ENCODE results near the gene ZHX3. TPM values are rescaled to one million over a fixed set of nuclear protein-coding genes. Genes with fewer than 3 reads are reported as not detected.

ZHX3 gene
- total and polyA plus RNA-seq, 2 of the 13 experiments (the other 11 are each of a cell fraction or from before 2014, with no cell fraction given): 8.4 to 11.7 TPM

GRCh38 chr20:41329435-41330342 is 12.2 kb upstream of the ZHX3 start (continued):
- TF ChIP-seq, protein P1, sequence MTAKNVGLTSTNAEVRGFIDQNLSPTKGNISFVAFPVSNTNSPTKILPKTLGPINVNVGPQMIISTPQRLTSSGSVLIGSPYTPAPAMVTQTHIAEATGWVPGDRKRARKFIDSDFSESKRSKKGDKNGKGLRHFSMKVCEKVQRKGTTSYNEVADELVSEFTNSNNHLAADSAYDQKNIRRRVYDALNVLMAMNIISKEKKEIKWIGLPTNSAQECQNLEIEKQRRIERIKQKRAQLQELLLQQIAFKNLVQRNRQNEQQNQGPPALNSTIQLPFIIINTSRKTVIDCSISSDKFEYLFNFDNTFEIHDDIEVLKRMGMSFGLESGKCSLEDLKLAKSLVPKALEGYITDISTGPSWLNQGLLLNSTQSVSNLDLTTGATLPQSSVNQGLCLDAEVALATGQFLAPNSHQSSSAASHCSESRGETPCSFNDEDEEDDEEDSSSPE (CRISPR knock-in tag; IDR thresholded peaks at IDR 0.05): peak; percentile 54
- TF ChIP-seq SIN3B (IDR thresholded peaks at IDR 0.05; ENCODE audit: low read length) (no peak), ZNF615 (CRISPR knock-in tag; IDR thresholded peaks at IDR 0.05; ENCODE audit: borderline replicate concordance) (no peak), ZNF589 (CRISPR knock-in tag; conservative IDR thresholded peaks at IDR 0.05) (peak; percentile 62; the same call in 1 of the 2 replicates), CHD4 (IDR thresholded peaks at IDR 0.05; ENCODE audit: borderline replicate concordance, low read length) (no peak), MLLT10 (CRISPR knock-in tag; IDR thresholded peaks at IDR 0.05) (no peak), FOXA3 (CRISPR knock-in tag; IDR thresholded peaks at IDR 0.05) (peak; percentile 12; the same call in 1 of the 2 replicates), ARNT2 (CRISPR knock-in tag; IDR thresholded peaks at IDR 0.05; ENCODE audit: low read depth) (peak; percentile 70), KAT7 (CRISPR knock-in tag; IDR thresholded peaks at IDR 0.05; ENCODE audit: borderline replicate concordance) (no peak), ZFP82 (CRISPR knock-in tag; IDR thresholded peaks at IDR 0.05; ENCODE audit: borderline replicate concordance) (no peak), SYNCRIP (IDR thresholded peaks at IDR 0.05; ENCODE audit: insufficient read depth, low read depth, low read length) (no peak), KLF12 (CRISPR knock-in tag; IDR thresholded peaks at IDR 0.05; ENCODE audit: borderline replicate concordance) (no peak), ZNF296 (CRISPR knock-in tag; conservative IDR thresholded peaks at IDR 0.05) (no peak), NBN (conservative IDR thresholded peaks at IDR 0.05) (no peak), XRCC5 (optimal IDR thresholded peaks at IDR 0.05; ENCODE audit: low read length) (no peak), MTF2 (CRISPR knock-in tag; IDR thresholded peaks at IDR 0.05; ENCODE audit: borderline replicate concordance) (no peak), ZBTB7B (CRISPR knock-in tag; IDR thresholded peaks at IDR 0.05) (peak; percentile 40; the same call in 1 of the 2 replicates), ZNF232 (CRISPR knock-in tag; IDR thresholded peaks at IDR 0.05; ENCODE audit: borderline replicate concordance) (0 out of 2 replicates have a peak, but pooled peaks have one; percentile 47), GABPB1 (CRISPR knock-in tag; IDR thresholded peaks at IDR 0.05) (0 out of 2 replicates have a peak, but pooled peaks have one; percentile 32), GFI1 (CRISPR knock-in tag; IDR thresholded peaks at IDR 0.05; ENCODE audit: borderline replicate concordance) (no peak), KLF6 (CRISPR knock-in tag; IDR thresholded peaks at IDR 0.05) (no peak)
- TF ChIP-seq, protein P2, sequence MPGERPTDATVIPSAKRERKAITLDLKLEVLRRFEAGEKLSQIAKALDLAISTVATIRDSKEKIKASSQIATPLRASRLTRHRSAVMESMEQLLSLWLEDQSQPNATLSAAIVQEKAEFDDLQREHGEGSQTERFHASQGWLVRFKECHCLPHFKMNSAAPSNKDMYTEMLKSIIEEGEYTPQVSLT (CRISPR knock-in tag; IDR thresholded peaks at IDR 0.05; ENCODE audit: borderline replicate concordance, low read depth): 0 out of 2 replicates have a peak, but pooled peaks have one; percentile 22
- TF ChIP-seq, protein P3, sequence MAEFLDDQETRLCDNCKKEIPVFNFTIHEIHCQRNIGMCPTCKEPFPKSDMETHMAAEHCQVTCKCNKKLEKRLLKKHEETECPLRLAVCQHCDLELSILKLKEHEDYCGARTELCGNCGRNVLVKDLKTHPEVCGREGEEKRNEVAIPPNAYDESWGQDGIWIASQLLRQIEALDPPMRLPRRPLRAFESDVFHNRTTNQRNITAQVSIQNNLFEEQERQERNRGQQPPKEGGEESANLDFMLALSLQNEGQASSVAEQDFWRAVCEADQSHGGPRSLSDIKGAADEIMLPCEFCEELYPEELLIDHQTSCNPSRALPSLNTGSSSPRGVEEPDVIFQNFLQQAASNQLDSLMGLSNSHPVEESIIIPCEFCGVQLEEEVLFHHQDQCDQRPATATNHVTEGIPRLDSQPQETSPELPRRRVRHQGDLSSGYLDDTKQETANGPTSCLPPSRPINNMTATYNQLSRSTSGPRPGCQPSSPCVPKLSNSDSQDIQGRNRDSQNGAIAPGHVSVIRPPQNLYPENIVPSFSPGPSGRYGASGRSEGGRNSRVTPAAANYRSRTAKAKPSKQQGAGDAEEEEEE (CRISPR knock-in tag; IDR thresholded peaks at IDR 0.05; ENCODE audit: borderline replicate concordance): no peak; the same call in 1 of the 2 replicates
- TF ChIP-seq, protein P4, sequence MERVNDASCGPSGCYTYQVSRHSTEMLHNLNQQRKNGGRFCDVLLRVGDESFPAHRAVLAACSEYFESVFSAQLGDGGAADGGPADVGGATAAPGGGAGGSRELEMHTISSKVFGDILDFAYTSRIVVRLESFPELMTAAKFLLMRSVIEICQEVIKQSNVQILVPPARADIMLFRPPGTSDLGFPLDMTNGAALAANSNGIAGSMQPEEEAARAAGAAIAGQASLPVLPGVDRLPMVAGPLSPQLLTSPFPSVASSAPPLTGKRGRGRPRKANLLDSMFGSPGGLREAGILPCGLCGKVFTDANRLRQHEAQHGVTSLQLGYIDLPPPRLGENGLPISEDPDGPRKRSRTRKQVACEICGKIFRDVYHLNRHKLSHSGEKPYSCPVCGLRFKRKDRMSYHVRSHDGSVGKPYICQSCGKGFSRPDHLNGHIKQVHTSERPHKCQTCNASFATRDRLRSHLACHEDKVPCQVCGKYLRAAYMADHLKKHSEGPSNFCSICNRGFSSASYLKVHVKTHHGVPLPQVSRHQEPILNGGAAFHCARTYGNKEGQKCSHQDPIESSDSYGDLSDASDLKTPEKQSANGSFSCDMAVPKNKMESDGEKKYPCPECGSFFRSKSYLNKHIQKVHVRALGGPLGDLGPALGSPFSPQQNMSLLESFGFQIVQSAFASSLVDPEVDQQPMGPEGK (CRISPR knock-in tag; IDR thresholded peaks at IDR 0.05): peak; percentile 47; the same call in 1 of the 2 replicates
